ENCODE data around the gene ERC1.

GRCh38 chr12:1020389-1020788 is 29.4 kb downstream of the ERC1 start:
- TF ChIP-seq EP300 (IDR thresholded peaks at IDR 0.05; ENCODE audit: low read depth) (no peak), CTCF (IDR thresholded peaks at IDR 0.05) (no peak)
